Lower leg skin (tissue), 4 donors: ENCODE data around the gene RUNX1. TPM values are rescaled to one million over a fixed set of nuclear protein-coding genes. Genes with fewer than 3 reads are reported as not detected.

Source experiments
- DNase-seq, 2 donors: peaks; one replicate each; pipeline ENCODE4 v3.0.0-alpha.2; 2019; ENCODE audit warnings: low spot score in 2 of 2
- H3K4me3 ChIP-seq: fragments of 200-600 bp; sonication (generic); 2 replicates; pipeline ENCODE4 v1.5.1; 2017; ENCODE audit warnings: mild to moderate bottlenecking, low read depth; ENCODE audit not compliant: poor library complexity, severe bottlenecking
- CTCF ChIP-seq, 3 donors: fragments of 450-650 bp; IDR thresholded peaks; one replicate each; pipeline ENCODE4 v1.5.1; 2016; ENCODE audit warnings: antibody characterized with exemption in 3 of 3, mild to moderate bottlenecking in 3 of 3, moderate library complexity in 2 of 3
- POLR2A ChIP-seq, 2 donors: fragments of 450-650 bp; IDR thresholded peaks; one replicate each; pipeline ENCODE4 v1.6.1; 2016 to 2017; ENCODE audit warnings: antibody characterized with exemption in 2 of 2, mild to moderate bottlenecking in 1 of 2, moderate library complexity in 1 of 2
- WGBS, 2 donors: methylation state at CpG; one replicate each; pipeline ENCODE4 v1.1.5; 2018; 5-methylcytosine and 5-hydroxymethylcytosine counted together
- intact Hi-C: fragments of 100-400 bp; cut with DNase I; formaldehyde crosslinking; loops from one replicate; pipeline ENCODE4 v1.15.0; 2023; ENCODE audit warnings: low total_unique reads
- total RNA-seq, 4 donors: library from RNA; depleted of rRNA; stranded (reverse); fragments of >200 nt; gene quantifications; one replicate each; pipeline ENCODE4 v1.1.0, GENCODE V29; 2016

The RUNX1 gene
- total RNA-seq, 4 donors from 2014 or later, result 7.3 to 29.1 (median 18.1) TPM

DNA sequence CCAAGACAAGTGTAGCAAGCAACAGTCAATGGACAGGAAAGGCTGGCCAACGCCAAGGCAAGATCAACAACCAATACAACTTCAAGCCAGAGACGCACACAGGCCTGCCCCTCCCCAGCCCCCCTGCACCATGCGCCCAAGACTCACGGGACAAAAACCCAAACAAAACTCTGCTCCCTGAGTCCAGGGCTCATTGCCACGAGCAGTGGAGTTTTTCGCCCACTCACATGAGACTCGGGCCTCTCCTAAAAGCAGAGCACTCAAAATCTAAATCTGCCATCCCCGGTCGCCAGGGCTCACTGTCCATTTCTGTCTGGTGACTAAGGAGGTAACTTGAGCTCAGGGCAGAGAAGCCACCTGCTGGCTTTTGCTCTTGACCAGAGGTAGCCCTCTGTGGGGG is 205.5 kb downstream of the RUNX1 start:
- intact Hi-C loops, result no loop called here
- H3K4me3 ChIP-seq, result no peak overlapping the region
- DNase-seq, result peak in 1 of 2 donors; percentile 83
- 70 to 80% methylated on average over 9 of the region's 9 CpGs for WGBS, 2 donors
- no peak for TF ChIP-seq CTCF (IDR thresholded peaks at IDR 0.05)
- TF ChIP-seq POLR2A (IDR thresholded peaks at IDR 0.05), result no peak

GRCh38 chr21:34841154-34841553 is 207.9 kb downstream of the RUNX1 start:
- H3K4me3 ChIP-seq, result no peak overlapping the region
- TF ChIP-seq POLR2A (IDR thresholded peaks at IDR 0.05) (no peak), CTCF (IDR thresholded peaks at IDR 0.05) (no peak)
- no peak for DNase-seq
- intact Hi-C loops, result no loop called here
- WGBS, 2 donors, result 95 to 98% methylated on average over 4 of the region's 4 CpGs

DNA sequence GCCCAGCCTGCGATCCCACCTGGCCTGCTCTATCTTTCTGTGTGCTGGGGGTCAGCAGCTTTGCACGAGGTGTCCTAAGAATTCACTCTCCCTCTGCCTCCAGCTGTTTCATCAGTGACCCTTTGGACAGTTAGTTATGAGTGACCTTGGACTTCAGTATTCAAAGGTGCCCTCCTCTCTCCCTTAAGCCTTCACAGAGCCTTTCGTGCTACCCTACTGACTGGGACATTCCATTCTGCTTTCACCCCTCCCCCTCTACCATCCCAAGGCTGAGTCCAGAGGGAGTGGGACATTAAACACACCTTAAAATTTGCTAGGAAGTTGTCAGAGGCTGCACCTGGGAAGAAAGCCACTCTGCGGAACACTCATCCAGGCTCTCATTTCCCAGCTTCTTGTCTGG is 208.4 kb downstream of the RUNX1 start:
- peak in 1 of 2 donors; percentile 29 for DNase-seq
- TF ChIP-seq CTCF (IDR thresholded peaks at IDR 0.05) (no peak), POLR2A (IDR thresholded peaks at IDR 0.05) (no peak)
- WGBS, 2 donors, result 93 to 97% methylated on average over 4 of the region's 4 CpGs

DNA sequence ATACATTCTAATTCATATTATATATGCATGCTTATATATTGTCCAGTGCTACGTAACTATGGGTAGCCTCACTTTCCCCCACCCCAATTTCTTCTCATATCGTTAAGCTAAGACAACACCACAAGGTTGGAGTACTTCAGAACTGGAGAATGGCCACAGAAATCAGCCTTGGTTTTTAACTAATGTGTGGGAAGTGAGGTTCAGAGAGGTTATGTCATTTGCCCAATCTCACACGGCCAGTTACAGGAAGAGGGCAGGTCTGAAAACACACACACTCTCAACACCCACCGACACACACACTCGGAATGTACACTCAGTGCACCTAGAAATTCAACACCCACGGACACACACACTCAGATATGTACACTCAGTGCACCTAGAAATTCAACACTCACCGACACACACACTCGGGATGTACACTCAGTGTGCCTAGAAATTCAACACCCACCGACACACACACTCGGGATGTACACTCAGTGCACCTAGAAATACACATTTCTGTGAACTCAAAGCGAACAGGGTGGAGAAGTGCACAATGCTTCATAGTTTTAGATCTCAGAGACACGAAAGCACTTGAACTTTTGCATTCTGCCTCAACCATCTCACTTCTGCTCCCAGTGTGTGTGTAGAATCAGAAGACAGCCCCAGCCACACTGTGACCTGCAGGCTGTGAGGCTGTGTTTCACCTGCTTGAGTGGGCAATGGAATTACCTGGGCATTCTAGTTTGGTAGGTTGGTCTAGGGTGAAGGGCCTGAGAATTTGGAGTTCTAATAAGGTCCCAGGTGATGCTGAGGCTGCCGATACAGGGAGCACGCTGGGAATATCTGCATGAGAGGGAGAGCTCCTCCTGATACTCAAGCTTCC is 209.9 kb downstream of the RUNX1 start:
- WGBS, 2 donors, result 90 to 94% methylated on average over 14 of the region's 14 CpGs
- no peak overlapping the region for H3K4me3 ChIP-seq
- TF ChIP-seq CTCF (IDR thresholded peaks at IDR 0.05), result no peak
- no peak for TF ChIP-seq POLR2A (IDR thresholded peaks at IDR 0.05)
- DNase-seq, result peak in 1 of 2 donors; percentile 56
- intact Hi-C loops, result no loop called here

More for the DNA sequence above, 208.4 kb downstream of the RUNX1 start:
- H3K4me3 ChIP-seq, result no peak overlapping the region
- intact Hi-C loops, result no loop called here

DNA sequence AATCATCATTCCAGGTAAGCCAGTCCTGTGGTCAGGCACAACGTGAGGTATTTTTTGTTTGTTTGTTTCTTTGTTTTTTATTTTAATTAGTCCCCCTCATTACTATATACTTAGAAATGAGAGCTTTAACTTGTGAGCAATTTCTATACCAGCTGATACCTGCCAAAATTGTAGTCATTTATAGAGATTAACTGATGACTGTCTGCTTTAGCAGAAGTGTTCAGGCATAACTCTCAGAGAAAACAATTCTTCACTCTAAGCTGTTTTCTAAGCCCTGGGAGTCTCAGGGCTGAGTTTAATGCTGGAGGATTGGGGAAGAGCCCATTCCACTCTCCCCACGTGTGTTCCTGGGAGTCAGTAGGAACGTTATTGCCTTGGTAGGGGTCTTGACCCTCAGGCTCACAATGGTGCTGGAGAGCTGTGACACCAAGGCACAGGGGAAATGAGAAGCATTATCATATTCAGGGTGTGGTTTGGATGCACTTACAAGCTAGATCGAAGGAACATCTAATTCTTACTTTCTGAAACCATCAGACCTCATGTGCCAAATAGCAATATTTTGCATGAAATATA is 212.1 kb downstream of the RUNX1 start:
- peak in 1 of 2 donors; percentile 50 for DNase-seq
- intact Hi-C loops, result no loop called here
- WGBS, 2 donors, result 38 to 53% methylated on average over 4 of the region's 4 CpGs
- TF ChIP-seq CTCF (IDR thresholded peaks at IDR 0.05), result no peak
- TF ChIP-seq POLR2A (IDR thresholded peaks at IDR 0.05), result no peak
- H3K4me3 ChIP-seq, result peak overlapping the region; percentile 14
